Sigmoid colon (tissue), 4 donors: ENCODE measurements around the gene SIM2.

Experiments
- CTCF ChIP-seq, 4 experiments: fragments of 450-650 bp in 3 of 4; fragments of 200-600 bp in 1 of 4; IDR thresholded peaks; one replicate each; pipeline ENCODE4 v1.5.1; 2016 to 2019; ENCODE audit warnings: antibody characterized with exemption in 4 of 4, mild to moderate bottlenecking in 3 of 4, moderate library complexity in 2 of 4
- EP300 ChIP-seq, 4 donors: sonication (generic); formaldehyde crosslinking; IDR thresholded peaks; one replicate each; pipeline ENCODE4 v1.6.1; 2017; ENCODE audit warnings: antibody characterized with exemption in 4 of 4
- POLR2A ChIP-seq, 2 donors: fragments of 450-650 bp; IDR thresholded peaks; one replicate each; pipeline ENCODE4 v1.6.1; 2016; ENCODE audit warnings: antibody characterized with exemption in 2 of 2, mild to moderate bottlenecking in 2 of 2, moderate library complexity in 2 of 2
- POLR2AphosphoS5 ChIP-seq, 4 donors: sonication (generic); formaldehyde crosslinking; IDR thresholded peaks; one replicate each; pipeline ENCODE4 v1.6.1; 2017; ENCODE audit warnings: antibody characterized with exemption in 4 of 4

- no peak for TF ChIP-seq EP300 (IDR thresholded peaks at IDR 0.05)
- TF ChIP-seq POLR2A (IDR thresholded peaks at IDR 0.05), result no peak
- TF ChIP-seq CTCF (IDR thresholded peaks at IDR 0.05), result no peak
- no peak for TF ChIP-seq POLR2AphosphoS5 (IDR thresholded peaks at IDR 0.05)
These were observed 25.7 kb downstream of the SIM2 start for GRCh38 chr21:36724660-36725059.
